IPS-NIHi7 (cell line): ENCODE measurements around the gene HIPK2.
A peak's percentile ranks its signal among the peaks of the same experiment; 100 is the strongest.

Experiments used
- DNase-seq: peaks from one replicate; pipeline ENCODE4 v3.0.0; 2012; ENCODE audit warnings: mixed read lengths; ENCODE audit errors: extremely low spot score

Gene HIPK2

DNA sequence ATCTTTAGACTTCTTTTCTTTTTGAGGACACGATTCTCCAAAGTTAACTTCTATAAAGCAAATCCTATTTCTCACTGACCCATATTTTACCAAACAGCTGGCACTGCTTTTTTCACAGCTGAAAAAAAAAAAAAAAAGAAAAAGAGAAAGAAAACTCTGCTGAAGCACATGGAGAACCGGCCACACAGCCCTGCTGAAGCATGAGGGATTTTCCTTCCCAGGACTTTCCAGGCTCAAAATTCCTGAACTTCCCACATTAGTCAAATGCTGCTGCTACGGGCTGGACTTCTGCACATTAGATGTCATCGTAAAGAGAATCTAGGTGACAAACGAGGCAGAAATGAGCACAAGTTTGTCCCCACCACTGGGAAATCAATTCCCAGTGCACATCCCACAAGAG lies 25.2 kb downstream of the HIPK2 start:
- no peak for DNase-seq

DNA sequence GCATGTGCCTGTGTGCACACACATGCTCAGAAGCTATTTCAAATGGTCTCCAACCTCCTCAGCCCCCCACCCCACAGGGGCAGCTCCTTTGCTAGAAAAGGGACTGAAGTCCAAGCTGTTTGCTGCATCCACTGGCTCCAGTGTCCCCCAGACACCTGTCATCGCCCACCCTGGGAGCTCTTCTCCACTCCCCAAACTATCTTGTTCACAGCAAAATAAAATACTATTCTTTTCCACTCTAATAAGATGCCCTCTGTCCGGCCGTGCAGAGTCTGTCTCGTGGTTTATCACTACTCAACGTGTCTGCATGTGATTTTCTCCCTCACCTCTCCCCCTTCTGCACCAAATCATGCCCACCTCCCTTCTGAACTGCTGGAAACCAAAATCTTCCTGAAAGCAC lies 25.6 kb downstream of the HIPK2 start:
- no peak for DNase-seq

DNA sequence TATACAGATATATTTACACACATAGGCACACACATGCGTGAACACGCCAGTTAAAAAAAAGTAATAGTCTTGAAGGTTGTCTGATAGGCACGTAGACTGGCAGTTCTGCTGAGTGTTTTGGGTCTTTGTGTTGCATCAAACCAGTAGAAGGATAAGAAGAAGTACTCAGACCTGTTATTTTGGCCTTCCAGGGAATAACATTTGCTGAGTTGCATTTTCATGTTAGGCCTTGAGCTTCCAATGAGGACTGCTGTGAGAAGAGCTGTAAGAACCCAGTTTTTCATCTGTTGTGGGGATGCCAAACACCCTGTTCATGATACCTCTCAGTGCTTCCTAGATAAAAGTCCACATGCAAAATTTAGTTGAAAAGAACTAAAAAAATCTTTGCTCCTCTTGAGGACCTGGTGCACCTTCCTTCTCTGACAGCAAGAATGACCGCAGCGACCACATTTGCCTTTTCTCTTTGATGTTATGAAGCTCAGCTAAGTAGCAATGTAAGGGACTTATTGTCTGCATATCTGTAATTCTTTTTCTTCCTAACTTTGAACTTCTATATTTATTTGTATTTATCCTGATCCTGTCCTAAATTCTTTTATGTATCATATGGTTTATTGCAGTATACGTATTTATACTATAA lies 27.2 kb downstream of the HIPK2 start:
- no peak for DNase-seq

DNA sequence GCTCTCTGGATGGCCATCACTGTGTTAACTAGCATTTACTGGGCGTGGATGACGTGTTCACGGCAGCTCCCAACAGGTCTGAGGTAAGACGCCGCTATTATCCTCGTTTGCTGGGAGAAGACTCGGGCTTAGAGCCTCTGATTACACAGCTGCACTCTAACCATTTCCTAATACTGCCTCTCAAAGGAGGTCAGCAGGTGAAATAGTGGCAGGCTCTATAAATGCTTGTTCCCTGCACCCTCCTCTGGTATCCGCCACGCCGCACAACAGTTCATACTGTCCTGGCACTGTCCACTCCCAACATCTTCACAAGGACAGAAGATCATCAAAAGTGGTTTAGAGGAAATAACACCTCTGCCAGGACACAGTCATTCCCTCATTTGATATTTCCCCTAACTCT lies 28.3 kb downstream of the HIPK2 start:
- no peak for DNase-seq

DNA sequence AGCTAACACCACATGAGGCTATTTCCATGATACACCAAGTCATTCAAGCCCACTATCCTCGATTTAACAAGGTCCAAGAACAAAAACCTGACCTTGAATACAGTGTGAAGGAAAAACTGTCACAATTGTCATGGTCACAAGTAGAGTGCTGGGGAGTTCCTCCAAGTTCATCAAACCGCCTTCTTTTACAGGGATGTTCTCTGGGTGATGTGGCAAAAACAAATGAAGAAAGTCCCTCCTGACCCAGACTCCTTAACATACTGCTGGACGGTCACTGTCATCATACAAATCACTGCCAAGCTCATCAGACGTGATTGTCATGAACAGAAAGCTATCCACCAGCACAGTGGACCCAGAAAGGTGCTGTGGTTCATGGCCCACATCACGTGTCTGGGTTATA lies 28.9 kb downstream of the HIPK2 start:
- DNase-seq = no peak

DNA sequence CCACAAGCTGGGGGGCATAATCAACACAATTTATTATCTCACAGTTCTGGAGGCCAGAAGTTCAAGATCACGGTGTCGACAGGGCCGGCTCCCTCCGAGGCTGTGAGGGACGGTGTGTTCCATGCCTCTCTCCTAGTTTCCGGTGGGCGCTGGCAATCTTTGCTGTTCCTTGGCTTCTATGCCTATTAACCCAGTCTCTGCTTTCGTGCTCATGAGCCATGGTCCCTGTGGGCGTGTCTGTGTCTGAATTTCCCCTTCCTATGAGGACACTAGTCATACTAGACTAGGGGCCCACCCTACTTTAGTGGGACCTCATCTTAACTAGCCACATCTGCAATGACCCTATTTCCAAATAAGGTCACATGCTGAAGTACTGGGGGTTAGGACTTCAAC lies 29.4 kb downstream of the HIPK2 start:
- DNase-seq = no peak

DNA sequence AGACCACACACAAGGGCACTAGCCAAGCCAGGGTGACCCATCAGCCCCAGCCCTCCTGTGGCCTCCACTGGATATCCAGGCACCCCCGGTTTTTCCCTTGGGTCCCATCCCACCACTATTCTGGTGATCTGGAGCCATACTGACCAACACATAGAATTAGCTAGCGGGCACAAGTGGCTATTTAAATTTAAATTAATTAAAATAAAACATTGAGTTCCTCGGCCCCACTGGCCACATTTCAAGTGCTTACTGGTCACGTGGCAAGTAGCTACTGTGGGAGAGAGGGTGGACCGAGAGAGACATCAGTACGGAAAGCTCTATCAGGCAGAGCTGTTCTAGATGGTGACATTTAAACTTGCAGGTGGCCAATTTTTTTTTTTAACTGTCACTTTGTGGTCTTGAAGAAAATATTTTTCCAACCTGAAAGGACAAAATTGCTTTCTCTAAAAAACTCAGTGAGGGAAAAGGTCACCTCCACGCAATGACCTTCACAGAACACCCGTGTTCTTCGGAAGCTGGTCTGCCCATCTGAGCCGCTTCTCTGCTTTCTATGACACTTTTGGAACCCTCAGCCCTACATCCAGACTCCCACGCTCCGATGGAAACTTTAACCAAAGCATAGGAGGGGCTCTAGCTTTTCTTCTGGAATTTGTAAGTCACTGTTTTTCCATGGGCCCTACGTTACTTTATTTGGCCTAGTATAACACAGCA lies 30.0 kb downstream of the HIPK2 start:
- no peak for DNase-seq

DNA sequence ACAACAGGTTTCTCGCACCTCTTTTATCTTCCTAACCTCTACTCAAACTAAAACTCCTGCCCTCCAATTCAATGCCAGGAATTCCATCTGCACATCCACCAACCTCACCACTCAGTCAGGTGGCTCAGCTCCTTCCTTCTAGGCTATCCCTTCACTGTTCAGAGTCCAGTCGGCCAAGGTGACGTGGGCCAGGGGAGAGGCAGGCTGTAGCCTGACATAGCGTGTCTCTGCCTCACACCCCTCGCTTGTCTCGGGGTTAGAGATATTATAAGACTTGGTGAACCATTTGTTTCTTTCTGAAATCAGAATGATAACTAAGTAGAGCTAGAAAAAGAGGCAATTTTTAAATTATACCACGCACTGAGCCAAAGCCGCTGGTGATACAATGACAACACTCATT lies 31.1 kb downstream of the HIPK2 start:
- DNase-seq = no peak

DNA sequence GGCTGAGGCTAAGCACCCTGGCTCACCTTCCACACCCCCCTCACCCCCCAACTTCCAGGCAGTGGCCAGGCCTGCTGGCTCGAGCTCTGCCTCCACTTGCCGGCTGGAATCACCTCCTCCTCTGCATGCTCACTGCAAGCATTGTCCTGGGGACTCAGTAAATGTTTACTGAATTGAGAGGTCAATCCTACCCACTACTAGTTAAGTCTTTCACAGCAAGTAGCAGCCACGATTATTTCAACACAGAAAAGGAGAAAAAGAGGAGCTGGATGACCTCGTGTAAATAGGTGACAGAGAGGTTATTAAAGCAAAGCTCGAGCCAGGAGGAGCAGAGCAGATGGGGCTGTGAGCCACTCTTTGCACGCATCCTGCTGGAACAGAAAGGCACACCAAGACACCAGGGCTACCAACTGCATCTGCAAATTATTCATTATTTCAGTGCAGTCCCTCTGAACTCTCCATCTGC lies 32.1 kb downstream of the HIPK2 start:
- peak; percentile 27 for DNase-seq

DNA sequence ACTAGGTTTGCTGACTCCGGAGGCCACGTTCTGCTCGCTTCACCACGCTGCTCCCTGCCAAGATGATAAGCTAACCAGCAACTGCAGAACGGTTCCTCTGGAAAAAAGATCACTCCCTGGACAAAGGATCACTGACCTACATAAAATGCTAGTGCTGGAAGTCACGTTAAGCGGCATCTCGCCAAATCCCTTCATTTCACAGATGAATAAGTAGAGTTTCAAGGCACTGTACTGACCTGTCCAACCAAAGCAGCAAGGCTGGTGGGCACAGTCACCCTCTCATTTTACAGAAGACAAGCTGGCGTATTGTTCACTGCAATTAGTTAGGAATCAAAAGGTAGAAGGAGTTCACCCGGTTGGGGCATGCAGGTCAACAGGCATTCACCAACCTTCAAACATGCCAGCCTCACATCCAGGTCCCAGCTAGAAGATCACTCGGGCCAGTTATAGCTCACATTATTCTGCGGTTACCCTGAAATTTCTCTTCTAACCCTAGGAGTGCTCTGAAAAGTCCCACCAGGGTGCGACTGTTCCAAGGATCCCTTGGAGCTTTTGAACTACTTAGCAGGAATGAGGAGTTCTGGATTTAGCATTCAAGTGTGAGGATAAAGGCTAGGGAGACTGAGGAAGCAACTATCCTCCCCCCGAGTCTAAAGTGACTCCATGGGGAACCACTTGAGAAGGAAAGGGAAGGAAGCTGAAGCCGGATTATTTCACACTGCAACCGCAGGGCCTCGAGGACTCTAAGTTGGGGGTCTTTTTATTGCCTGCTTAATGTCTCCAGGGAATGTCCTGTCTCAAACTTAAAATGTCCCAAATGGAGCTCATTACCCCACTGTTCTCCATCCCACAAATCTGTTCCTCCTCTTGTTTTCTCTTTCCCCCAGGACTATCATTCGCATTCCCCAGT lies 32.8 kb downstream of the HIPK2 start:
- no peak for DNase-seq

DNA sequence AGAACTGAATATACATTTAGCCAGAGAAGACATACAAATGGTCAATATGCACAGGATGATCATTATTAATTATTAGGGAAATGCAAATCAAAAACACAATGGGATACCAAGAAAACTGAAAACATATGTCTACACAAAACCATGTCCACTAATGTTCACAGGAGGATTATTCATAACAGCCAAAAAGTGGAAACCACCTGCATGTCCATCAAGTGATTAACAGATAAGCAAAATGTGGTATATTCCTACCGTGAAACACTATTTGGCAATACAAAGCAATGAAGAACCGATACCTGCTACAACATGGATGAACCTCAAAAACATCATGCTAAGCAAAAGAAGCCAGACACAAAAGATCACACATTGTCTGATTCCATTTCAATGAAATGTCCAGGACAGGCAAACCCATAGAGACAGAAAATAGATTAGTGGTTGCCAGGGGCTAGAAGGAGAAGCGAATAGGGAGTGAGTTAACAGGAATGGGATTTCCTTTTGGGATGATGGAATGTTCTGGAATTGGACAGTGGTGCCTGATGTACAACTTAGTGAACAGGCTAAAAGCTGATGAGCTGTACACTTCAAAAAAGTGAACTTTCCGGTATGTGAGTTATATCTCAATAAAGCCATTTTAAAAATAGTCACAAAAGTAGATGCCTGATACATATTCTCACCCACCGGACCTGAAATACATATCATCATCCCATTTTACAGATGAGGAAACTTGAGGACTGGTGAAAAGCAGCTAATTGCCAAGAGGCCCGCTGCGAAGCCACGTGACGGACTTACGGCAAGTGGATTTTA lies 33.6 kb downstream of the HIPK2 start:
- no peak for DNase-seq

DNA sequence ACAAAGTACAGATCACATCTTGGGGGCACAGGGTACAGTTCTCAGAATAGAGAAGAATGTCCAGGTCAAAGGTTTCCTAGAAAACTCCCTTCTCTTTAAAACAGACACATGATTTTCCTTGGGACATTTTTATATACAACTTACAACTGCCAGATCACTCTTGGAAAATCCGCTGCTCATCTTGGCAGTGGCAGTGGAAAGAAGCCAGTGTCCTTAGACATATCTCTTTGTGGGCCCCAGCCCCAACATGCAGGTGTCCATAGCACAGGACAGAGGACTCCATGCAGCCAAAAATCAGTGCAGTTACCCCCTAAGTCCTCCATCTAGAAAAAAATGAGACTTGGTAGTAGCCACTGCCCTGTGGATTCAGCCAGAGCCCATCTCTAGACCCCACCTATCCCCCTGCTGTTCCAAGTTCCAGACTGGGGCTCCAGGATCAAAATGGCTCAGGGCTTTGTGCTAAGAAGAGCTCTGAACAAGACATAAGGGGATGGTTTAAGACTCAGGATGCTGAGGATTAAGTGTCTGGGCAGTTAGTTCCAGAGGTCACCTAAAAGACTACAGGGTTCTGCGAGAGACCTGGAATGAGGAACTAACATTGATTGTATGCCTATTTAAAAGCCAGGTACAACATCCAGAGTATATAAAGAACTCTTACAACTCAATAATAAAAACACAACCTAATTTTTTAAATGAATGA lies 34.4 kb downstream of the HIPK2 start:
- DNase-seq = no peak

DNA sequence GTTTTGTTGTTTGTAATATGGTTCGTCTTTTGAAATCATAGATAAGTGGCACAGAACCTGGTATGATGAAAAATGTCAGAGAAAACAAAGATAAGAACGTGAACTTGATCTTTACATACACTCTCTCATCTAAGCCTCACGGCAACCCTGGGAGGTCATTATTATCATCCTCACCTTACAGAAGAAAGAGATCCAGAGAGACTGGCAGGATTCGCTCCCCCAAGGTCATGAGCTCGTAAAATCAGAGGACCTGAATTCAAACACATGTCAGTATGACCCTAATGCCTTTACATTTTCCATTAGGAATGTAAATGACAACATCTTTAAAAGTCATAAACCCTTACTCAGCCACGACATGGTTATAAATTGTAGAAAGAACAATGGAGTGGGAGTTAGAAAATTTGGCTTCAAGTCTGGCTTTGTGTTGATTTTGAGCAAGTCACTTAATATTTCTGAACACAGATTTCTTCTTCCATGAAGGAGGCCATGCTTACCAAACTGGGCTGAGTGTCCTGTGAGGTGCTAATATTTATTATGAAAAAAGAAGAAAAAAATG lies 35.9 kb downstream of the HIPK2 start:
- DNase-seq = no peak

DNA sequence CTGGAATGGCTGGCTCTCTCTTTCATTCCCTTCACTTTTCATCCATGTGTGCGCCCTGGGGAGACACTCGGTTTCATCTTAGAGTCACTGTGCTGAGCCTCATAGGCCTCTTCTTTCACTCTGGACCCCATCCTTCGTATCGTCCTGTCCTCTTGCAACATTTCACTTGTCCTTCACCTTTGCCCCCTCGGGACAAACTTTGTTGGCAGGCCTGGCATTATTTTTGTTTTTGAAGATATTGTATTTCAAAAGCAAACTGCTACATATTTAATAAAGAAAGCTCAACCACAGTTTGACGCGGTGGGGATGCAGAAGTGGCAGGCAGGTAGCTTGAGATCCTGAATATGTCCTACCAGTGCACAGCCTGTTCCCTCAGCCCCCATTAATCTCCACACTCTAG lies 36.6 kb downstream of the HIPK2 start:
- DNase-seq = no peak

DNA sequence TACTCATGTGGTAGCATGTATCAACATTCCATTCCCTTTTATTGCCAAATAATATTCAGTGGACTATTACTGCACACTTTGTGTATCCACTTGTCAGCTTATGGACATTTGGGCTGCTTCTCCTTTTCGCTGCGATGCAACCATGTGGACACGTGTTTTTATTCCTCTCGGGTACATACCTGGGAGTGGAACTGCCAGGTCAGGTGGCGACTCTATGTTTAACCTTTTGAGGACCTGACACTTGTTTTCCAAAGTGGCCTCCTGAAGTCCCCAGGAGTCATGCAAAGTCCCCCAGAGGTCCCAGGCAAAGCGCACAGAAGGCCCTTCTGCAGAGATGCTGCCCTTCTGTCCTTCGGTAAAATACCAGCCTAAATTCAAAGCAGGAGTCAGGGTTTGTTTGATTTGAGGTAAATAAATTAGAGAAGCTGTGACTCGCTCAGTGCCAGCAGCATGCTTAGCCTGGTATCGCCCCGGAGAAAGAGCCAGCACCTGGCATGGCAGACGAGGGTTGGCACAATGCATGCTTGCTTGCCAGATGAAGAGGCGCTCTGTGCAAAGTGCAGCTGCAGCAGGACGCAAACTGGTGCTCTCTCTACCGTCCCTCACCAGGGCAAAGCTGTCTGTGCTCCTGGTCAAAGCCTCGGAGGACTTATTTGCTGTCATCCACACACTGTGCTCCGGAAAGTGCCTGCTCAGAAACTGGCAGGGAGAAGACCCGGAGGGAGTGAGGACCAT lies 37.8 kb downstream of the HIPK2 start:
- DNase-seq = no peak

DNA sequence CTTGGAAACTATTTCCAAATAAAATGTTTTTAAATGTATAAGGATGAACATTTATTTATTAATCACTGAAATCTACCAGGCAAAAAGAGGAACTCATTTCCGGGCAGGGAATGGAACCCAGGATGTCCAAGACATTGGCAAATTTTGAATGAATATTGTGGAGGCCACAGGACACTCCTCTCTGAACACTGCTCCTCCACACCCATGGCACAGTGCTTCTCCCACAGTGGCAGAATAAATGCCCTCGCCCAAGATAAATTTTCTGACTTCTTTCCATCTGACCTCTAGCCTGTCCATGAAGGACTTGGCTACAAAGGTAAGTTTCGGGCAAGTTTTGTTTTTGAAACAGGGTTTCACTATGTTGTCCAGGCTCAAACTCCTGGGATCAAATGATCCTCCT lies 39.0 kb downstream of the HIPK2 start:
- no peak for DNase-seq

DNA sequence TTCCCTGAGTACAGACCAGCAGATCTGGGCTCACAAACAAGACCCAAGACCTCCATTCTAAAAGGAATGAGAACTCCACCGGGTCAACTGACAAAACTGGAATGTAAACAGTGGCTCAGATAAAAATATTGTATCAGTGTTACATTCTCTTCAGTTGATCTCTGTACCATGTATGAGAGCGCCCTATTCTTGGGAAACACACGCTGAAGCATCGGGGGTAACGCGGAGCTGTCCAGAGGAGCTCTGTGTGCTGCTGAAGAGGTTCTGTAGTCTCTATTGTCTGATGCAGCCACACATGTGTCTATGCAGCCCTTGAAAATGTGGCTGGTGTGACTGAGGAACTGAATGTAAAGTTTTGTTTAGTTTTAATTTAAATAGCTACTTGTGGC lies 39.7 kb downstream of the HIPK2 start:
- no peak for DNase-seq

DNA sequence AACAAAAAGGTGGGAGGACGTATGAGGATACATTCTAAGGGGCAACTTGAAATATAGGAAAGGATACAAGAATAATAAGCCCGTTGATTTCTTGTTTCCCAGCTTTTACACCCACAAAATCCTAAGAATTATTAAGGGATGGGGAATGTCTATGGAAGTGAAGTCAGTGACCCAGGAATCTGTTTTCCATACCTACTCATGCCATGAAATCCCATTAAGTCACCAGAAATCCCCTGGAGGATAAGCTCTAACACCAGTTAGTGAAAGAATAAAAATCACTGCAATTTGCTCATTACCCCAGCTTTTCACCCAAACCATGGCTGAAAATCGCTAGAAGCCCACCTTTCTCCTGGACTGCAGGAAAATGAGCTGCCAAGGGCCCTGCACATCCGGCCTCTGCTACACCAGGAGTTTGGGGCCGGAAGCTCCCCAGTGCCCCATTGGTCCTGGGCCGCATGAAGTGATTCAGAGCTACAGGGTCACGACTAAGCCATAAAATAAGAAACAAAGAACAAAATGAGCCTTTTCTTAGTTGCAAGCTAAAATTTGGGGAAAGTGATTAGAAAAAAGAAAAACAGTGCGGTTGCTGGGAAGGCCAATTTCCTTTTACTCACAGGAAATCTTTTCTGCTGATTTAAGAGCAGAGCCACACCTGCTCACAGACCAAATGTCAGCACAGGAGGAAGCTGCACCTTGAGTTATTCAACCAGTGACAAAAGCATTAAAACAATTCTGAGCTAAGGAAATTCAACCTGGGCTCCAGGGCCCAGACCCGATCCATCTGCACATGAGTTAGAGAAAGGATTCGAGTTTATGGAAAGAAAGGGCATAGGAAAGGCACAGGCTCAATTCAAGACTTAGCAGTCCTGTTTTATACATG lies 40.3 kb downstream of the HIPK2 start:
- no peak for DNase-seq

DNA sequence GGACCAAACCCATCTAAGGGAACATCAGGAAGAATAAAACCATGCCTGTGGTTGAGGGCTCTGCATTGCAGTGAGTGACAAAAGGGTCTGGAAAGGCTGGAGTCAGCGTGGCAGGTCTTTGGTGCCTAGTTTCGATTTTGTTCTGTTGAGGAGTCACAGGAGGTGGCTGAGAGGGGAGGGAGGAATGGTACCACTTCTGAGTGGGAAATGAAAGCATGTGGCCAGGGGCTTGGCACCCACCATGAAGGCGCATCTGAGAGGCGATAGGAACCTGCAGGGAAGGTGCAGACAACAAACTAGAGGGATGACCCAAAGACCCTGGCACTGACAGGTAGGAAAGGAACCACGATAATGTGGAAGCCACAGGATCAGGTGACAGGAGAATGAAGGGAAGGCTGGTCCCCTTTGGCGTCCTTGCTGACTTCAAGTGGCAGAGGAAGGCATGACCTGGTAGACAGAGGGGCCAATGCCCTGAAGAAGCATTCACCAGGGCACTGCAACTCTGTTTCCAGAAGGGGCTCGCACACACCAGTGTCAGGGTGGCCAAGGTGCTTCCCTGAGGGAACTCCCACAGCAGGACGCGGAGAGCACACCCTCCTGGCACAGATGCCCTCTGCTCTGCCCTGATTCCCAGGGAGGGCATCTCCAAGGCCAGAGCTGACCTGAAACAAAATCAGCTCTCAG lies 41.7 kb downstream of the HIPK2 start:
- no peak for DNase-seq
